COLO829 (cell line): ENCODE measurements around the gene SPDYE2B.
"Not testable (repeated sequence)": the region's sequence is repeated elsewhere in the genome, so short reads cannot be mapped to it uniquely, and the experiment has no call there.

Experiments used
- DNase-seq: peaks from one replicate; pipeline ENCODE4 v3.0.0; 2012; ENCODE audit warnings: low spot score

The SPDYE2B gene

GRCh38 chr7:102643404-102643803 is 6.7 kb upstream of the SPDYE2B start:
- DNase-seq, result not testable (repeated sequence)

- not testable (repeated sequence) for DNase-seq
Observed at GRCh38 chr7:102647813-102648212, 2.3 kb upstream of the SPDYE2B start.

DNA sequence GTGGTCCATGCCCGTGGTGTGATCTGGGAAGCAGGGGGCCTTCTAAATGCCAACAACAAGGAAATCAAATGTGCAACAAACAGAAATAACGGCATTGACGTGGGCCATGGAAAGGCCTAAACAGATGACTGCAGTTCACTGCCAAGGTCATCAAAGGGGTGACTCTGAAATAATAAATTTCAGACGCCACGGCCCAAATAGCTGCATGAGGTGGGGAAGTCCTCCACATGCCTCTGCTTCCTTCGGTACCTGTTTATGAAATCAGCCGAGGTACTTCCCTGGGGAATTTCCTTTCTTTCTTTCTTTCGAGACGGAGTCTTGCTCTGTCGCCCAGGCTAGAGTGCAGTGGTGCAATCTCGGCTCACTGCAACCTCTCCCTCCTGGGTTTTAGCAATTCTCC is 14.6 kb downstream of the SPDYE2B start:
- DNase-seq, result not testable (repeated sequence)

- DNase-seq, result not testable (repeated sequence)
Observed at GRCh38 chr7:102666850-102667249, 16.7 kb downstream of the SPDYE2B start.

DNA sequence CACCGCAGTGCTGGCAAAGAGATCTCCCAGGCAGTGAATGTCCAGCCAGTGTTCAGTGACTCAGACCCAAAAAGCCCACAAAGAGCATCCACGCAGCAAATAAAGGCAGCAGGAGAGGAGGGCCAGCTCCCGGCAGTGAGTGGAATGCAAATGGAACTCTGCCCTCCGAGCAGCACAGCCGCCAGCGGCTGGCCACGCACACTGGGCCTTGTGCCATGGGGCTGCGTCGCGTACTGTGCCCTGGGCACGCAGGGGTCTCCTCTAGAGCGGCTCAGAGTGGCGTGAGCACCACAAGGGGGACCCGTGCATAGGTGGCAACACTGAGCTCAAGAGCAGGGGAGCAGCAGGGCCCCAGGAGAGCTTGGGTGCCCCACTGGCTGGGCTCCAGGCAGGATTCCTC is 17.4 kb downstream of the SPDYE2B start:
- not testable (repeated sequence) for DNase-seq

DNA sequence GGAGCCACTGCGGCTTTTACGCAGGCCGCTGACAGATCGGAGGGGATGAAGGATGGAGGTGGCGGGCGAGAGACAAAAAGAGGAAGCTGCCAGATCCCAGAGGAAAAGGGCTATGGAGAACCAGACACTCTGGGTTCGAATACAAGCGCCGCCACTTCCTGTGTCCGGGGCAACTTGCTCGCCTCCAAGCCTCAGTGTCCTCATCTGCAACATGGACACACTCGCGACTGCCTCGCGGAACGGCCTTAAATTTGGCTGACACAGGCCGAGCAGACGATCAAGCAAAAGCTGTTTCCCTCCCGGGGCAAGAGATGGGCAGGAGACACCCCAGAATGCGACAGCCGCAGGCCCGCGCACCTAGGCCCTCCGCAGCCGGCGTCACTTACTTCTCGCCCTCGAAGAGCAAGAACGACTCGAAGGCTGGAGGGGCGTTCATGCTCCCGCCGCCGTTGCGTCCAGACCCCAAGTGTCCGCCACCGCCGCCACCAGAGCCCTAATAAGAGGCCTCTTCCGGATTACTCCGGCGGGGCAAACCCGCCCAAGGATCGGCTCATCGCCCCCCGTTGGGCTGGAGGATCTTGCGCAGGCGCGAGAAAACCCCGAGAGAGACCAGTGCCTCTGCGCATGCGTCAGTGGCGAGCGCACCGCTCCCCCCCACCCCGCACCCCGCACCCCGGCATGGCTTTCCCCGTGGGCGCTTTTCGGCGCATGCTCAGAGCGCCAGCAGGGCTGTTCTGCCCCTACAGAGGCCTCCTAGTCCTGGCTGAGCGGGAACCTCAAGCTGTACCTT is 21.2 kb downstream of the SPDYE2B start, which contains the start of gene POLR2J2:
POLR2J2 (minus strand) TSS at position 498 of the 790 bp plus-strand sequence; CDS start at position 436, 62 bp downstream.
- DNase-seq, result not testable (repeated sequence)

- not testable (repeated sequence) for DNase-seq
Observed at GRCh38 chr7:102671956-102672307, 21.8 kb downstream of the SPDYE2B start.

DNA sequence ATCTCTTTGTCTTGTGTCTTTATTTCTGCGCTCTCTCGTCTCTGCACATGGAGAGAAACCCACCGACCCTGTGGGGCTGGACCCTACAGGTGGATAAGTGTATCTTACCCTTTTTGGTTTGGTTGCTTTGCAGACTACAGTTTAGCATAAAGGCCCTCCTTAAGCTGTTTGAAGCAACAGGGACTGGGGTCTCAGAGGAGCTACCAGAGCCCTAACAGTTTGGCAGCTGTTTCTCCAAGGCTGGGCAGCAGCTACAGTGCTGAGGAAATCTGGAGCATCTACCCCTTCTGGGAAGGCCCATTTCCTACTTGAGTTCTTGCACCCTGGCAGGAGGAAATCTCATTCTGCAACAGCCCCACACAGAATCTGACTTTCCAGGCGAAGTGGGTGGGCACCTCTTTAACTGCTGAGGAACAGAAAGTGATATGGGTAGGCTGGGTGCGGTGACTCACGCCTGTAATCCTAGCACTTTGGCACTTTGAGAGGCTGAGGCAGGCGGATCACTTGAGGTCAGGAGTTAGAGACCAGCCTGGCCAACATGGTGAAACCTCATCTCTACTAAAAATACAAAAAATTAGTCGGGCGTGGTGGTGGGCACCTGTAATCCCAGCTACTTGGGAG is 23.4 kb downstream of the SPDYE2B start:
- DNase-seq, result not testable (repeated sequence)

DNA sequence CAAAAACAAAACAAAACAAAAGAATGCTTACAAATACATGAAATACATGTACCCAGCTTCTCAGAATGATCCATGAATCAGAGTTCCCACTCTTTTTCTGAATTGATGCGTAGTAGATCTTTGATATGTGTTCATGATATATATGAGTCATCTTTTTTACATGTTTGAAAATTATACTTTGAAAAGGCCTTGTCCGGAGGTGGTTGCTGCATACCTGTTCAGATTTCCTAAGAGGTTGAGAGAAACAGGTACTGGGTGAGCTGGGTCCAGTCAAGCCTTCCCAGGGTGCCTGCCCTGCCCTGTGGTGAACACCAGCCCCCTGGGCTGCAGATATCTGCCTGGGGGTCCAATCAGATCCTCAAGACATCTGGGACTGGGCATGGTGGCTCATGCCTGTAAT is 25.4 kb downstream of the SPDYE2B start:
- not testable (repeated sequence) for DNase-seq

GRCh38 chr7:102680780-102681179 is 30.7 kb downstream of the SPDYE2B start:
- not testable (repeated sequence) for DNase-seq

DNA sequence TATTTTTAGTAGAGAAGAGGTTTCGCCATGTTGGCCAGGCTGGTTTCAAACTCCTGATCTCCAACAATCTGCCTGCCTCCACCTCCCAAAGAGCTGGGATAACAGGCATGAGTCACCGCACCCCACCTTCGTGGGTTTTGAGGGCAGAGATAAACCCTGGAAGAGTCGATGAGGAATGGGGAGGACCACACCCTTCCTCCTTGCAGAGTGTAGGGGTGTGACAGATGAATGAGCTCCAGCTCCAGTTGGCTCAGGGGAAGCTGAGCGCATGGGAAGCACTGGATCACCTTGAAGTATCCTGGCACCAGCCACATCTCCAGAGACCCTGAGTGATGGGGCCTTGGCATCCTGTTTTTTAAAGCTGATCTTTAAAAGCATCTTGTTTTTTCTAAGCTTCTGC is 32.4 kb downstream of the SPDYE2B start:
- DNase-seq, result not testable (repeated sequence)

DNA sequence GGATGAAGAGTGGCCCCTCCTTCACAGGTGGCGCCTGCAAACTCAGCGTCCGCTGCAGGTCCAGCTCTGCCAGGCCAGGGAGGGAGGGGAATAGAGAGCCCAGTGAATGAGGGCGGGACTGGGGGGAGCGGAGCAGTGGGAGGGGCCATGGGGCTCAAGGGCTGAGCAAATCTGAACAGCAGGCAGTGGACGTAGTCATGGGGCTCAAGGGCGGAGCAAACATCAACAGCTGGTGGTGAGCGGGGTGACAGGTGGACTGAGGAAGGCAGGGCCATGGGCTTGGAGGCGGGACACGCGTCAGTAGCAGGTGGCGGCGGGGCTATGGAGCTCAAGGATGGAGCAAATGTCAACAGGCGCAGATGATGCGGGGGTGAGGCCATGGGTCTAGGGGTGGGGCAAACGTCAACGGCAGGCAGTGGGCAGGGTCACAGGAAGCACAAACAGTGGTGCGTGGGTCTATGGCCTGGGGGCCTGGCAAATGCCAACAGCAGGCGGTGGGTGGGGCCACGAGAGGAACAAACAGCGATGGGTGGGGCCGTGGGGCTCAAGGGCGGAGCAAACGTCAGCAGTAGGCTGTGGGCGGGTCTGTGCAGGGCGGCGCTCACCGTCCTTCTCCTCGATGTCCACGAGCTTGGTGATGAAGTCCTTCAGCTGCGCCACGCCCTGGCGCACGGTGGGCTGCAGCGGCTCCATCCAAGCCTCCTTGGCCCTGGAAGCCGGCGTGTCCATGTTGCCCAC is 38.3 kb downstream of the SPDYE2B start:
- not testable (repeated sequence) for DNase-seq

GRCh38 chr7:102689436-102690282 is 39.5 kb downstream of the SPDYE2B start:
- DNase-seq, result not testable (repeated sequence)

DNA sequence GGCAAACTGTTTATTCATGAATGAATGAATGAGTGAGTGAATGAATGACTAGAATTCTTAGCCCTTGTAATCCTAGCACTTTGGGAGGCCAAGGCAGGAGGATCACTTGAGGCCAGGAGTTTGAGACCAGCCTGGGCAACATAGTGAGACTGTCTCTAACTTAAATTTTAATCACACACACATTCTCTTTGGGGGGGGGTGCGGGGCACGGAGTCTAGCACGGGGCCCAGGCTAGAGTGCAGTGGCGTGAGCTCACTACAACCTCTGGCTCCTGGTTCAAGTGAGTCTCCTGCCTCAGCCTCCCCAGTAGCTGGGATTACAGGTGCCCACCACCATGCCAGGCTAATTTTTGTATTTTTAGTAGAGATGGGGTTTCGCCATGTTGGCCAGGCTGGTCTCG is 40.5 kb downstream of the SPDYE2B start:
- DNase-seq, result not testable (repeated sequence)

DNA sequence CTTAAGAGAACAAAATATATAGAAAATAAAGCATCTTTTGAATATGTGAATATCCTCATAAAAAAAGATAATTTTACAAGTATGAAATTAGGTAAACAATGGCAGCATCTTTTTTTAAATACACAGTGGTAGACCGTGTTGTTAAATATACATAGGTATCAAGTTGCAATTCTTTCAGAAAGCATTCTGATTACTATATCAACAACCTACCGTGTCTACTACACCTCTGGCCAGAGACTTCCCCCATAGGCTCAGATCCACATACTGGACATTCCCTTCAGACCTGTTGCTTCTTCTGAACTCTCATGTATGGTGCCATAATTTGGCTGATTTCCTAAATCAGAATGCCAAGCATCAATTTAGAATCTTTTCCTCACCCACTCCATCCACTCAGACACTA is 43.9 kb downstream of the SPDYE2B start:
- DNase-seq, result not testable (repeated sequence)

DNA sequence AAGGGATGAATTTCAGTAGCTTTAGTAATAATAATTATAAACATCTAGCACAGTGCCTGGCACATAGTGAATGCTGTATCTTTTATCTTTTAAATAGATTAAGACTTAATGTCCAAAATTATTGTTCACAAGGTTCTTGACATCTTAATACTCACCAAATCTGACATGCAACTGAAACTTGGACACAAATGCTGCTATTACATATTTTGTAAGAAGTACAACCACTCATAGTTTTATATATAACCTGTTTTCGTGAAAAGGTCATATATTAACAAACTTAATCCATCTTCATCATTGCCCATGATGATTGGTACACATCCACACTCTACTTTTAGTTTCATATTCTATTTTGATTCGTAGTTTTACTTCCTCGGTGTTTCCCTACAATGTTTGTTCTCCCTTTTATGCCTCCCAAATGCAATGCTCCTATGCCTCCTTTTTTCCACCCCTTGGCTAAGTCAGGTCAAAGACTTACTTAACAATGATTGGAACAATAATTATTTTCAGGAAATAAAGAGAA is 45.0 kb downstream of the SPDYE2B start:
- DNase-seq, result not testable (repeated sequence)

- not testable (repeated sequence) for DNase-seq
Observed at GRCh38 chr7:102696009-102696408, 45.9 kb downstream of the SPDYE2B start.

GRCh38 chr7:102697642-102698512 is 47.8 kb downstream of the SPDYE2B start:
- DNase-seq, result not testable (repeated sequence)

DNA sequence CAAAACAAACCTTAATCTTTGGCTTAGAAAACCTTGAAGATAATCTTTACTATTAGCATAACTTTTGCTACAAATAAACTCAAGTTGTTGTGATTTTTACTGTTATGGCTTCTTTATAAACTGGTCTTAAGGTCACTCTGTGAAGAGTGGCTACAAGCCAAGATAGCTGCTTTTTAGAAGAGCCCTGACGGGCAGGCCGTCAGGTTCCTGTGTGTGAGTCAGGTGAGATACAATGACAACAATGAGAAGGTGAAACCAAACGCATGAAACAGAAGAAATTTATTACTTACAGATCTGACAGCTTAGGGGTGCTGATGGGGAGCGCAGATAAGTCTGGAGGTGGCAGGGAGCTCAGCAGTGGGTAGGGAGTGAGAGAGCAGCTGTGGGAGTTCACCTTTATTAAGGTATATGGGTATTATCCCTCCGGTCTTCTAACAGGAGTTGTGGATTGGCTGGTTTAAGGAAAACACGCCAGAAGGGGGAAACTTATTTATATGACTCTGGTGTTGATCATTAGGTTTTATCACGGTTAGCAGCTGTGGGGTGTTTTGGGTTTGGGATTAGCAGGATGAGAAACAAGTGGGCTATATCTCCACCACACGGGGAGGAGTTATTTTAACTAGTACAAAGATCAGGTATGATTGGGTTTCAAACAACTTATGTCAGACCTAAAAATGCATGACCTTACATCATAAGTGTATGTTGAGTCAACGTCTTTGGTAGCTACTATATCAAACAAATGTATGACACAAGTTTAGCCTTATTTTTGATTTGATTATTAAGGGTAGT is 49.0 kb downstream of the SPDYE2B start:
- DNase-seq, result not testable (repeated sequence)
